ENCODE results near the gene PGF. TPM values are rescaled to one million over a fixed set of nuclear protein-coding genes. Genes with fewer than 3 reads are reported as not detected.

PGF gene
- total and polyA plus RNA-seq, 2 of the 13 experiments (the other 11 are each of a cell fraction or from before 2014, with no cell fraction given) = 10.7 to 27.5 TPM

GRCh38 chr14:74922752-74923401 lies 32.5 kb downstream of the PGF start, which contains the start of gene RPS6KL1 (continued):
- TF ChIP-seq ZNF407 (CRISPR knock-in tag; IDR thresholded peaks at IDR 0.05; ENCODE audit: not compliant biosample characterization) (no peak), ATRX (CRISPR knock-in tag; IDR thresholded peaks at IDR 0.05; ENCODE audit: borderline replicate concordance) (no peak), ZNF556 (CRISPR knock-in tag; IDR thresholded peaks at IDR 0.05; ENCODE audit: borderline replicate concordance) (peak; percentile 36; the same call in 1 of the 2 replicates), RNF2 (conservative IDR thresholded peaks at IDR 0.05; ENCODE audit: low read depth) (peak; percentile 67; the same call in 1 of the 2 replicates), FOXJ3 (CRISPR knock-in tag; IDR thresholded peaks at IDR 0.05; ENCODE audit: borderline replicate concordance) (no peak), POLR2G (IDR thresholded peaks at IDR 0.05; ENCODE audit: low read depth, low read length) (peak; percentile 72), JDP2 (CRISPR knock-in tag; IDR thresholded peaks at IDR 0.05; ENCODE audit: borderline replicate concordance) (no peak), KAT7 (CRISPR knock-in tag; IDR thresholded peaks at IDR 0.05; ENCODE audit: borderline replicate concordance) (peak; percentile 52; the same call in 1 of the 2 replicates), ZNF605 (CRISPR knock-in tag; IDR thresholded peaks at IDR 0.05) (peak; percentile 15; the same call in 1 of the 2 replicates), SAP130 (CRISPR knock-in tag; IDR thresholded peaks at IDR 0.05; ENCODE audit: low read depth) (peak; percentile 90), POLR2AphosphoS5 (IDR thresholded peaks at IDR 0.05; ENCODE audit: low read depth, low read length) (peak; percentile 27; the same call in 1 of the 2 replicates), KDM2A (CRISPR knock-in tag; IDR thresholded peaks at IDR 0.05; ENCODE audit: borderline replicate concordance, low read depth) (peak; percentile 73; the same call in 1 of the 2 replicates), SRY (CRISPR knock-in tag; IDR thresholded peaks at IDR 0.05) (0 out of 2 replicates have a peak, but pooled peaks have one; percentile 27), FOXK2 (IDR thresholded peaks at IDR 0.05) (no peak), PRPF4 (IDR thresholded peaks at IDR 0.05; ENCODE audit: low read depth, low read length, poor library complexity, severe bottlenecking) (no peak), RBAK (CRISPR knock-in tag; IDR thresholded peaks at IDR 0.05) (no peak), ZNF335 (CRISPR knock-in tag; IDR thresholded peaks at IDR 0.05) (no peak), EHMT2 (IDR thresholded peaks at IDR 0.05; ENCODE audit: borderline replicate concordance, low read depth, low read length) (no peak)
- TF ChIP-seq, protein P1, sequence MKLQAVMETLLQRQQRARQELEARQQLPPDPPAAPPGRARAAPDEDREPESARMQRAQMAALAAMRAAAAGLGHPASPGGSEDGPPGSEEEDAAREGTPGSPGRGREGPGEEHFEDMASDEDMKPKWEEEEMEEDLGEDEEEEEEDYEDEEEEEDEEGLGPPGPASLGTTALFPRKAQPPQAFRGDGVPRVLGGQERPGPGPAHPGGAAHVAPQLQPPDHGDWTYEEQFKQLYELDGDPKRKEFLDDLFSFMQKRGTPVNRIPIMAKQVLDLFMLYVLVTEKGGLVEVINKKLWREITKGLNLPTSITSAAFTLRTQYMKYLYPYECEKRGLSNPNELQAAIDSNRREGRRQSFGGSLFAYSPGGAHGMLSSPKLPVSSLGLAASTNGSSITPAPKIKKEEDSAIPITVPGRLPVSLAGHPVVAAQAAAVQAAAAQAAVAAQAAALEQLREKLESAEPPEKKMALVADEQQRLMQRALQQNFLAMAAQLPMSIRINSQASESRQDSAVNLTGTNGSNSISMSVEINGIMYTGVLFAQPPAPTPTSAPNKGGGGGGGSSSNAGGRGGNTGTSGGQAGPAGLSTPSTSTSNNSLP (IDR thresholded peaks at IDR 0.05; ENCODE audit: low read depth, low read length) = no peak
- TF ChIP-seq, protein P2, sequence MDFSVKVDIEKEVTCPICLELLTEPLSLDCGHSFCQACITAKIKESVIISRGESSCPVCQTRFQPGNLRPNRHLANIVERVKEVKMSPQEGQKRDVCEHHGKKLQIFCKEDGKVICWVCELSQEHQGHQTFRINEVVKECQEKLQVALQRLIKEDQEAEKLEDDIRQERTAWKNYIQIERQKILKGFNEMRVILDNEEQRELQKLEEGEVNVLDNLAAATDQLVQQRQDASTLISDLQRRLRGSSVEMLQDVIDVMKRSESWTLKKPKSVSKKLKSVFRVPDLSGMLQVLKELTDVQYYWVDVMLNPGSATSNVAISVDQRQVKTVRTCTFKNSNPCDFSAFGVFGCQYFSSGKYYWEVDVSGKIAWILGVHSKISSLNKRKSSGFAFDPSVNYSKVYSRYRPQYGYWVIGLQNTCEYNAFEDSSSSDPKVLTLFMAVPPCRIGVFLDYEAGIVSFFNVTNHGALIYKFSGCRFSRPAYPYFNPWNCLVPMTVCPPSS (IDR thresholded peaks at IDR 0.05) = no peak
